ENCODE data around the gene CDK9.
"Not testable (repeated sequence)": the region's sequence is repeated elsewhere in the genome, so short reads cannot be mapped to it uniquely, and the experiment has no call there.

The CDK9 gene

DNA sequence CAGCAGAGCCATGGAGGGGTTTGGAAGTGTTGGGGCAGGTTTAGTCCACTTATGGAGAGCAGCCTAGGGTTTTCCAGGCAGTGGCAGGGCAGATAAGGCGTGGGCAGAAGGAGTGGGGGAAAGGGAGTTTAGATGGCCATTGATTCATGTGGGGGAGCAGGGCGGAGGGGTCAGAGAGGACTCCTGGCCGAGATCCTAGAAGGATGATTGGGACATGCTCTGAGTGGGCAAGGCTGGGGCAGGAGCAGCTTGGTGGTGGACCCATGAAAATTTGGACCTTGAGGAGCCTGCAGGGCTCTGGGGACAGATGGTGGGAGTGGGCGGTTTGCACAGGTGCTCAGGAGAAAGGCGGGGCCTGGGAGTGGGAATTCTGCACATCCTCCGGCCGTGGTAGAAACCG lies 32.7 kb upstream of the CDK9 start:
- H3K36me3 ChIP-seq (ENCODE audit: insufficient read depth, low read length): no peaks in the 10 kb centered on the region
- peaks cover 56% of the 10 kb centered on the region for H3K27me3 ChIP-seq (ENCODE audit: insufficient read depth, low read length)
- H2AFZ ChIP-seq (ENCODE audit: low read length, unreplicated experiment): no peak overlapping the region
- H3K4me1 ChIP-seq (ENCODE audit: control insufficient read depth, insufficient read depth, low read length, unreplicated experiment): no peaks in the 10 kb centered on the region
- H3K27ac ChIP-seq (ENCODE audit: low read depth, low read length): no peak overlapping the region
- H3K4me3 ChIP-seq (ENCODE audit: low read depth, low read length): no peak overlapping the region
- no peaks in the 10 kb centered on the region for H3K79me2 ChIP-seq (ENCODE audit: control insufficient read depth, insufficient read depth, low read length, unreplicated experiment)

DNA sequence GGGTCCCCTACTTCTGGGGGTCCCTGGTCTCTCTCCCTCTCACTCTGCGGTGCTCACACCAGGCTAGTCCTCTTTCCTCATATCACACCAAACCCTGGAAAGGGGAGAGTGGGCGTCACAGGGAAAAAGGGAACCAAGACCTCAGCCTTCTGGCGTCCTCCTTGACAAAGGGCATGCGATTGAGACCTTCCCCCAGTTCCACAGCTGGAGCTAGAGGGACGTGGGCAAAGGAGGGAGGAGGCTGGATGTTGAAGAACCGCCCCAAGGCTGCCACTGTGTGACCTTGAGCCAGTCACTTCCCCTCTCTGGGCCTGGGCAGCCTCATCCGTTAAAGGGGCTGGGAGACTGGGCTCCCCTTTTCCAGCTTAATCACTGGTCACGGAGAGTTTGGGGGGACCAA lies 32.2 kb upstream of the CDK9 start:
- Histone ChIP-seq H2AFZ (ENCODE audit: low read length, unreplicated experiment) (no peak overlapping the region), H3K79me2 (ENCODE audit: control insufficient read depth, insufficient read depth, low read length, unreplicated experiment) (no peaks in the 10 kb centered on the region), H3K27me3 (ENCODE audit: insufficient read depth, low read length) (peaks cover 51% of the 10 kb centered on the region), H3K4me3 (ENCODE audit: low read depth, low read length) (no peak overlapping the region), H3K27ac (ENCODE audit: low read depth, low read length) (no peak overlapping the region), H3K4me1 (ENCODE audit: control insufficient read depth, insufficient read depth, low read length, unreplicated experiment) (no peaks in the 10 kb centered on the region), H3K36me3 (ENCODE audit: insufficient read depth, low read length) (no peaks in the 10 kb centered on the region)

DNA sequence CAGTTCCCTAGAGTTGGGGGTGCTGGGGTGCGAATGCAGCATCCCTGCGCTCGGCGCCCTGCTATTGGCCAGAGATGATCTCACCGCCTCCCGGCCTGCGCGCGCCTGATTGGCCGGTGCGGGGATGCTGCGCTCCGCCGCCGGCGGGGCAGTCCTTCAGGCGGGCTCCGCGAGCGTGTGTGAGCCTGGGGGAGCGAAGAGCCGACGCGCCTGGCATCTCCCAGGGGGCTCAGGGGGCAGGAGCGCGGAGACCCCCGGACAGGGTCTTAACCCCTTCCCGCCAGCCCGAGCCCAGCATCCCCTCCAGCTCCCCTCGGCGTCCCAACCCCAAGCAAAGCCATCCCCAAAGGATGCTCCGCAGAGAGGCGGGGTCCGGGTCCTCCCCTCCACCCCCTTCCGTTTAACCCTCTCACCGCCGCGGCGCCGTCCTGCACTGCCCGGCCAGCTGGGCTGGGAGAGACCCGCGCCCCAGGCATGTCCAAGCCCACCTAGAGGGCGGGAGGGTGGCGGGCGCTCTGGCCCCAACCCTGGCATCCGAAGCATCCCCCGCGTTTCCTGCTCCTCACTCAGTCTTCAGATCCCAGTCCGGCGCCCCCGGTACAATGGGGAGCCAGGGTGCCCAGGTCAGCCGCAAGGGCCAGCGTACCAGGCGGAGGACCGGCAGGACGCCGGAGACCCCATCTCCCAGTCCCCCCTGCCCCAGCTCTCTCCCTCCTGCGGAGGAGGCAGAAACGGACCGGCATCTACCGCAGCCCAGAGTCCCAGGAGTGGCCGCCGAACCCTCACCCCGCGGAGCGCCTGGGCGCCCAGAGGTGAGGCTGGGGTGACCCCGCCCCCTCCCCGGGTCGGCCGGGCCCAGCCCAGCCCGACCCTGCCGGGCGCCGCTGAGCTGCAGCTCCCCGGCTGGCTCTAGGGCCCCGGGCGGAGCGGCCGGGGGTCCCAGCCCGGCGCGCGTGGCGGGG lies 31.5 kb upstream of the CDK9 start:
- Histone ChIP-seq H3K36me3 (ENCODE audit: insufficient read depth, low read length) (no peaks in the 10 kb centered on the region), H2AFZ (ENCODE audit: low read length, unreplicated experiment) (no peak overlapping the region), H3K27me3 (ENCODE audit: insufficient read depth, low read length) (peaks cover 50% of the 10 kb centered on the region), H3K27ac (ENCODE audit: low read depth, low read length) (no peak overlapping the region), H3K4me3 (ENCODE audit: low read depth, low read length) (no peak overlapping the region), H3K4me1 (ENCODE audit: control insufficient read depth, insufficient read depth, low read length, unreplicated experiment) (no peaks in the 10 kb centered on the region), H3K79me2 (ENCODE audit: control insufficient read depth, insufficient read depth, low read length, unreplicated experiment) (no peaks in the 10 kb centered on the region)

DNA sequence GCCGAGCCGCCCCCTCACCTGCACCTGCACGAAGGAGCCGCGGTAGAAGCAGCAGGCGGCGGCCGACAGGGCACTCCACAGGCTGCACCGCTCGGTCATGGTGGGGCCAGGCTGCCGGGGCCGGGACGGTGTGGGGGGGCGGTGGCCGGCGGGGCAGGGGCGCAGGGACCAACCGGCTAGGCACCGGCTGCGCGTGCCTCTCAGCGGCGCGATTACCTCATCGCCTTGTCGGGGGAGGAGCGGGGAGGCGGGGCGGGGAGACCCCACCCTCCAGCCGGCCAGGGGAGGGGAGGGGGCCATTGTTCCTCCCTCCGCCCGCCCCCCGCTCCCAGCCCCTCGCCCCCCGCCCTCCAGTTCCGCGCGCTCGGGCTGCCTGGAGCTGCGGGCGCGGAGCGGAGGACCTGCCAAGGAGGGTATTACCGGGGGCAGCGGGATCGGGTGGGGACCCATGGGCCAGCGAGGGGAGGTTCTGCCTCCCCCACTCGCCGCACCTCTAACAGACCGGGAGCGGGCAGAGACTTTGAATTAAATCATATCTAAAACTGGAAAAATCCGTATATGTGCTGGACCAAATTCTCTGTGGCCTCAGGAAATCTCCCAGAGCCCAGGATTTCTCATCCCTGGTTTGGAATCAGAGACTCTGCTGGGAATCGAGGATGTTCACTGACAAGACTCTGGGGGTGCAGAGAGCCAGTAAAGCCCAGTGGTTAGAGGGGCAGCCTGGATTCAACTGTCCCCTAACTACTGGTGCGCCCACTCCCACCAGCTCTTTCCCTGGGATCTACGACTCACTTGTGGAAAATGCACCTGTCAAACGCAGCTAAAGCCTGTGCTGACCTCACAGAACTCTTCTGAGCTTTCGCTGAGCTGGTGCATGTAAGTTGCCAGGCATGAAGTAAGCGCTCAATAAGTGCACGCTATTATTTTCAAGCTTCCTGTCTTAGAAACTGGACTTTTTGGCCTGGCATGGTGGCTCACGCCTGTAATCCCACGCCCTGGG lies 30.5 kb upstream of the CDK9 start:
- no peaks in the 10 kb centered on the region for H3K36me3 ChIP-seq (ENCODE audit: insufficient read depth, low read length)
- no peak overlapping the region for H3K4me3 ChIP-seq (ENCODE audit: low read depth, low read length)
- H3K79me2 ChIP-seq (ENCODE audit: control insufficient read depth, insufficient read depth, low read length, unreplicated experiment): no peaks in the 10 kb centered on the region
- H2AFZ ChIP-seq (ENCODE audit: low read length, unreplicated experiment): no peak overlapping the region
- peaks cover 49% of the 10 kb centered on the region for H3K27me3 ChIP-seq (ENCODE audit: insufficient read depth, low read length)
- no peaks in the 10 kb centered on the region for H3K4me1 ChIP-seq (ENCODE audit: control insufficient read depth, insufficient read depth, low read length, unreplicated experiment)
- H3K27ac ChIP-seq (ENCODE audit: low read depth, low read length): no peak overlapping the region

DNA sequence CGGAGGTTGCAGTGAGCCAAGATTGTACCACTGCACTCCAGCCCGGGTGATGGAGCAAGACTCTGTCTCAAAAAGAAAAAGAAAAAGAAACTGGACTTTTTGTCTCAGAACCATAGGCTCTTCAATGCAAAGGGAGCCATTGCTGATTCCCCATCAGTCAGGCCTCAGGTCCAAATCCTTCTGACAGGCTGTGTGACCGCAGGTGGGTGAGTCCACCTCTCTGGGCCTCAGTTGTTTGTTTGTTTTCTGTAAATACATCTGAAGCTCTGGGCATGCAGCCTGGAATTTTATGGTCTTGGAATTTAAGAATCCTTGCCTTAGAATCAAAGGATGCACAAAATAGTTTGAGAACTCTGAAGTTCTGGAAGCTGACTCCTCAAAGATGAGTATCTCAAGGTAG lies 29.6 kb upstream of the CDK9 start:
- H2AFZ ChIP-seq (ENCODE audit: low read length, unreplicated experiment): no peak overlapping the region
- no peaks in the 10 kb centered on the region for H3K4me1 ChIP-seq (ENCODE audit: control insufficient read depth, insufficient read depth, low read length, unreplicated experiment)
- no peaks in the 10 kb centered on the region for H3K79me2 ChIP-seq (ENCODE audit: control insufficient read depth, insufficient read depth, low read length, unreplicated experiment)
- no peaks in the 10 kb centered on the region for H3K36me3 ChIP-seq (ENCODE audit: insufficient read depth, low read length)
- no peak overlapping the region for H3K4me3 ChIP-seq (ENCODE audit: low read depth, low read length)
- H3K27me3 ChIP-seq (ENCODE audit: insufficient read depth, low read length): peaks cover 47% of the 10 kb centered on the region
- H3K27ac ChIP-seq (ENCODE audit: low read depth, low read length): no peak overlapping the region

DNA sequence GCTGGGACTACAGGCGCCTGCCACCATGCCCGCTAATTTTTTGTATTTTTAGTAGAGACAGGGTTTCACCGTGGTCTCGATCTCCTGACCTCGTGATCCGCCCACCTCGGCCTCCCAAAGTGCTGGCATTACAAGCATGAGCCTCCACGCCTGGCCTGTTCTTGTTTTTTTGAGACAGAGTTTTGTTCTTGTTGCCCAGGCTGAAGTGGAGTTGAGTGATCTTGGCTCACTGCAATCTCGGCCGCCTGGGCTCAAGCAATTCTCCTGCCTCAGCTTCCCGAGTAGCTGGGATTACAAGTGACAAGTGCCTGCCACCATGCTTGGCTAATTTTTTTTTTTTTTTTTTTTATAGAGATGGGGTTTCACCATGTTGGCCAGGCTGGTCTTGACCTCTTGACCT lies 29.1 kb upstream of the CDK9 start:
- H3K27me3 ChIP-seq (ENCODE audit: insufficient read depth, low read length): peaks cover 43% of the 10 kb centered on the region
- H3K36me3 ChIP-seq (ENCODE audit: insufficient read depth, low read length); H3K4me3 ChIP-seq (ENCODE audit: low read depth, low read length); H3K4me1 ChIP-seq (ENCODE audit: control insufficient read depth, insufficient read depth, low read length, unreplicated experiment); H3K79me2 ChIP-seq (ENCODE audit: control insufficient read depth, insufficient read depth, low read length, unreplicated experiment); H2AFZ ChIP-seq (ENCODE audit: low read length, unreplicated experiment); H3K27ac ChIP-seq (ENCODE audit: low read depth, low read length): not testable (repeated sequence)

DNA sequence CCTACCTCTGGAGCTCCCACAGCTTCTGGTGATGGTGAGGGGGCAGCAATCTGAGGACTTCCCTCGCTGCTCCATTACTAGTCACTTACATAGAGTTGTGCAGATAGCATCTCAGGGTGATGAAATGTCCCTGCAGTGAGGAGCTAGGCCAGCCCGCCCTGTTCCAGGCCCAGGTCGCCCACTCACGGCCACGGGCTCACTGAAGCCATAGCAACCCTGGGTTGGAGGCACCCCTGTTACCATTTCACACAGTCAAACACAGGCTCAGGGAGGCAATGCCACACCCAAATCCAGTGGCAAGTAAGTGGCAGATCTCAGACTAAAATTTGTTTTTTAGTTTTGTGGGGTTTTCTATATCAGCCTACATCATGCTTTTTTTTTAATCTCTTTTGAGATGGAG lies 27.0 kb upstream of the CDK9 start:
- Histone ChIP-seq H2AFZ (ENCODE audit: low read length, unreplicated experiment) (no peak overlapping the region), H3K27ac (ENCODE audit: low read depth, low read length) (no peak overlapping the region), H3K79me2 (ENCODE audit: control insufficient read depth, insufficient read depth, low read length, unreplicated experiment) (no peaks in the 10 kb centered on the region), H3K4me3 (ENCODE audit: low read depth, low read length) (no peak overlapping the region), H3K27me3 (ENCODE audit: insufficient read depth, low read length) (peaks cover 23% of the 10 kb centered on the region), H3K4me1 (ENCODE audit: control insufficient read depth, insufficient read depth, low read length, unreplicated experiment) (peaks cover 2% of the 10 kb centered on the region), H3K36me3 (ENCODE audit: insufficient read depth, low read length) (no peaks in the 10 kb centered on the region)

DNA sequence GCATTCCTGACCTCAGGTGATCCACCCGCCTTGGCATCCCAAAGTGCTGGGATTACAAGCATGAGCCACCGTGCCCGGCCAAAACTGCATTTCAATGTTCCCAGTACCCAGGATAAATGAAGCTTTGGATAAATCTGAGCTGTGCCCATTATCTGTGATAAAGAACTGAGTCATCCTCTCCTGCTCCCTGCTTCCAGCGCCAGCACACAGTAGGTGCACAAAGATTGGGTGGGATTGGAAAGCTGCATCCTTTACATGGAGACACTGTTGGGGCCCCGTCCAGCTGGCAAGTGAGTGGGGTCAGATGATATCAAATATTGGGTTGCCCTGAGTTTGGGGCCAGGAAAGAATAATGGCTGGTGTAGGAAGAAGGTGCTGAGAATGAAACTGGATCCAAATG lies 24.8 kb upstream of the CDK9 start:
- Histone ChIP-seq H3K79me2 (ENCODE audit: control insufficient read depth, insufficient read depth, low read length, unreplicated experiment) (no peaks in the 10 kb centered on the region), H3K4me1 (ENCODE audit: control insufficient read depth, insufficient read depth, low read length, unreplicated experiment) (peaks cover 4% of the 10 kb centered on the region), H3K36me3 (ENCODE audit: insufficient read depth, low read length) (no peaks in the 10 kb centered on the region), H2AFZ (ENCODE audit: low read length, unreplicated experiment) (no peak overlapping the region), H3K27me3 (ENCODE audit: insufficient read depth, low read length) (0 out of 2 replicates have a peak, but pooled peaks cover 2% of the 10 kb centered on the region), H3K4me3 (ENCODE audit: low read depth, low read length) (no peak overlapping the region), H3K27ac (ENCODE audit: low read depth, low read length) (no peak overlapping the region)

DNA sequence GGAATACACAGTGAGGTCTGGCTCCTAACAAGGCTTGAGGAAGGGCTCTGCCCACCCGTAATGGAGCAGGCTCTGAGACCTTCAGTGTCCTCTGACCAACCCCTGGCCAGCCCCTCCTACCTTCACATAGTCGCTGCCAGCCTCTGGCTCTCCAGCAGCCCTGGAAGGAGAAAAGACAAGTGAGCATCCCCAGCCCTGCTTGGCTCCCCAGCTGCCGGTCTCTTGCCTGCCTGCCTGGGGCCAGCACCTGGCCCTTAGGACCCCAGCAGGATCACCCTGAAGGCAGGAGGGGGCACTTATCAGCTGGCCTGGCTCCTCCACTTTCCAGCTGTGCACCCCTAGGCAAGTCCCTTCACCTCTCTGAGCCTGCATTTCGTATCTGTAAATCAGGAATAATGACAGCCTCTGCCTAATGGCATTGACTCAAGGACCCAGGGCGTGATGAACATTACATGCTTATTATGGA lies 24.3 kb upstream of the CDK9 start:
- no peaks in the 10 kb centered on the region for H3K36me3 ChIP-seq (ENCODE audit: insufficient read depth, low read length)
- H3K27me3 ChIP-seq (ENCODE audit: insufficient read depth, low read length): no peaks in the 10 kb centered on the region
- H3K27ac ChIP-seq (ENCODE audit: low read depth, low read length): no peak overlapping the region
- H3K79me2 ChIP-seq (ENCODE audit: control insufficient read depth, insufficient read depth, low read length, unreplicated experiment): no peaks in the 10 kb centered on the region
- H3K4me3 ChIP-seq (ENCODE audit: low read depth, low read length): no peak overlapping the region
- H3K4me1 ChIP-seq (ENCODE audit: control insufficient read depth, insufficient read depth, low read length, unreplicated experiment): peaks cover 4% of the 10 kb centered on the region
- no peak overlapping the region for H2AFZ ChIP-seq (ENCODE audit: low read length, unreplicated experiment)

DNA sequence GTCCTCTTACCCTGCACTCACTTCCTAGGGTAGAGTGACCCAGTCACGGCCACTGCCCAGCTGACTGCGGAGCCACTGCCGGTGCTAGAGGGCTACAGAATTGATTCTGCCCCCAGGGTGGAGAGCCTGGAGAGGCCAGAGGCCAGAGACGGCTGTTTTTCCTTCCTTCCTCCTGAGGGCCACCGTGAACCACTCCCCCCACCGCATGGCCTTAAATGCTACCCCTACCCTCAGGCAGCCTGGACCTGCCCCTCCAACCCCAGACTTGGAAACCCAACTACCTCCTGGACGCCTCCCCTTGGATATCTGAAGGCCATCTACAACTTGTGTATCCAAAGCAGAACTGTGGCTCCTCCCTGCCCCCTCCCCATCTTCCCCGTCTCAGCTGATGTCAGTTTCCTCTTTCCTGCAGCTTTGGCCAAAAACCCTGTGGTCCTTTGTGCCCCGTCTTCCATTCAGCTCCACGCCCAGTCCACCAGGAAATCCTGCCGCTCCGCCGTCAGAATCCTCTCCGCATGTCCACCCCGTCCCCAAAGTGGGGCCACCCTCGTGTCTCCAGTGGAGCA lies 23.6 kb upstream of the CDK9 start:
- no peaks in the 10 kb centered on the region for H3K27me3 ChIP-seq (ENCODE audit: insufficient read depth, low read length)
- H3K27ac ChIP-seq (ENCODE audit: low read depth, low read length): no peak overlapping the region
- no peaks in the 10 kb centered on the region for H3K36me3 ChIP-seq (ENCODE audit: insufficient read depth, low read length)
- H3K4me3 ChIP-seq (ENCODE audit: low read depth, low read length): no peak overlapping the region
- H2AFZ ChIP-seq (ENCODE audit: low read length, unreplicated experiment): no peak overlapping the region
- H3K4me1 ChIP-seq (ENCODE audit: control insufficient read depth, insufficient read depth, low read length, unreplicated experiment): peaks cover 4% of the 10 kb centered on the region
- H3K79me2 ChIP-seq (ENCODE audit: control insufficient read depth, insufficient read depth, low read length, unreplicated experiment): no peaks in the 10 kb centered on the region

Data from ACC112 (cell line).